K562 (cell line): ENCODE results near the gene CHPF. TPM values are rescaled to one million over a fixed set of nuclear protein-coding genes. Genes with fewer than 3 reads are reported as not detected.

Experiments used
- CAMTA2 ChIP-seq: fragments of 250-450 bp; sonication (Bioruptor Pico); conservative IDR thresholded peaks from 2 replicates; pipeline ENCODE4 v1.5.1; 2022
- CBFA2T2 ChIP-seq: fragments of 450-650 bp; conservative IDR thresholded peaks from 2 replicates; pipeline ENCODE4 v1.6.1; 2017; ENCODE audit warnings: mild to moderate bottlenecking
- E2F1 ChIP-seq: sonication (generic); formaldehyde crosslinking; IDR thresholded peaks from 2 replicates; pipeline ENCODE4 v1.8.1; 2023; ENCODE audit warnings: mild to moderate bottlenecking, missing genetic modification reagents, moderate library complexity
- FUS ChIP-seq: fragments of 200-400 bp; formaldehyde crosslinking; optimal IDR thresholded peaks from 2 replicates; pipeline ENCODE3; 2017; ENCODE audit warnings: low read depth, low read length
- GTF2E2 ChIP-seq: fragments of 200-800 bp; sonication (Bioruptor generic); IDR thresholded peaks from 2 replicates; pipeline ENCODE4 v1.6.1; 2016; ENCODE audit warnings: missing genetic modification characterization, missing compliant biosample characterization
- MAFK ChIP-seq: IDR thresholded peaks from 2 replicates; pipeline ENCODE4 v1.6.1; 2011; ENCODE audit warnings: low read length, improper control_type of control experiment
- MITF ChIP-seq: IDR thresholded peaks from 2 replicates; pipeline ENCODE4 v1.6.1; 2014; ENCODE audit warnings: antibody characterized with exemption
- RBM22 ChIP-seq: fragments of 200-400 bp; formaldehyde crosslinking; IDR thresholded peaks from 2 replicates; pipeline ENCODE4 v1.6.1; 2018; ENCODE audit warnings: low read length, low read depth; ENCODE audit not compliant: poor library complexity, severe bottlenecking
- RREB1 ChIP-seq: fragments of 250-450 bp; sonication (Bioruptor Pico); IDR thresholded peaks from 2 replicates; pipeline ENCODE4 v1.4.0; 2020
- STAG1 ChIP-seq: sonication (generic); formaldehyde crosslinking; IDR thresholded peaks from 2 replicates; pipeline ENCODE4 v1.5.0; 2020; ENCODE audit warnings: missing genetic modification reagents, borderline replicate concordance
- ZNF263 ChIP-seq: sonication (generic); formaldehyde crosslinking; IDR thresholded peaks from 2 replicates; pipeline ENCODE4 v1.8.0; 2022; ENCODE audit warnings: mild to moderate bottlenecking, missing genetic modification reagents, borderline replicate concordance
- ZNF398 ChIP-seq: fragments of 250-450 bp; sonication (Bioruptor Pico); IDR thresholded peaks from 2 replicates; pipeline ENCODE4 v1.8.0; 2021; ENCODE audit warnings: moderate library complexity, mild to moderate bottlenecking, inconsistent platforms
- polyA plus RNA-seq, 8 experiments: library from polyadenylated mRNA; depleted of rRNA in 4 of 8; stranded (reverse) in 5 of 8; unstranded in 3 of 8; fragments of >200 nt; fragmentation: Nextera tagmentation in 2 of 8; fragmentation: Illumina TruSeq in 1 of 8; extraction: Ambion mirVana in 2 of 8; extraction: Trizol in 1 of 8; gene quantifications; 2 replicates each; pipeline versions ENCODE4 v1.2.1 to v1.2.3, GENCODE V29; 2011 to 2014; ENCODE audit warnings: inconsistent platforms in 1 of 8, missing spikeins in 1 of 8
- total RNA-seq, 7 experiments: library from RNA; depleted of rRNA in 6 of 7; stranded (reverse); fragments of >200 nt in 6 of 7; fragmentation: Illumina TruSeq in 2 of 7; extraction: Trizol in 2 of 7; gene quantifications; 2 replicates each; pipeline versions ENCODE4 v1.2.1 to v1.2.3, GENCODE V29; 2011 to 2021; ENCODE audit warnings: low replicate concordance in 1 of 7
- TF ChIP-seq, protein P1 (sequence below): sonication (generic); formaldehyde crosslinking; IDR thresholded peaks from 2 replicates; pipeline ENCODE4 v1.8.1; 2023; ENCODE audit warnings: mild to moderate bottlenecking, missing genetic modification reagents

The CHPF gene
- total and polyA plus RNA-seq, 9 of the 15 experiments (the other 6 are each of a cell fraction or from before 2014, with no cell fraction given), result 0.15 to 57.2 (median 7.9) TPM

DNA sequence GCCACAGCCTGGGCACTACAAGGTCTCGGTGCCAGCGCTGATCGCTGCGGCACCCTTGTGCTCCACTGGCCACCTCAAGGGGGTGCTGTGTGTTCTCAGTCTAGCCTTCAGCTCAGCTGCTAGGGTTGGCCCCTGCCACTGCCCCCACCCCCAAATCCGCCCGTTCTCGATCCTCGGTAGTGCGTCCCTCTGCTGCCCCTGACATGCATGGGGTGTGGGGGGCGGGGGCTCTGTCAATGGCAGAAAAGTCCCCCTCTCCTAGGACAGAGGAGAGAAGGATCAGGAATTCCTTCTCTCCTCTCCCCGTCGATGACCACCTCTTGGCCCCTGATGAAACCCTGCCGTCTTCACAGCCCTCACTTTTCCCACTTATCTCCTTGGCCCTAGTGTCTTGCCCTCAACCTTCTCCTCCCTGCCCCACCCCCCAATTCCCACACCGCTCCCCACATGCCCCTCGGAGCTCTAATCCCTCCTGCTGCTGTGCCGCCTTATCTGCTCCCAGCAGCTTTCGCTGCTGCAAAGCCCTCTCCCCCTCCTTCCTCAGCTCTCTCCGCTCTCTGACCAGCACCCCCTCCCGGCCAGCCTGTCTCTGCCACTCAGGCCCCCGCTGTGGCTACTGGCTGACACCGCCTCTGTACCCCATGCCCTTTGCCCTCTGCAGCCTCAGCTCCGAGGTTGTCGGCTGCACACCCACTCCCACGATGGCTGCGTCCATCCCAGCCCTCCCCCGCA, 33.7 kb downstream of the CHPF start (continued):
- TF ChIP-seq, protein P1, sequence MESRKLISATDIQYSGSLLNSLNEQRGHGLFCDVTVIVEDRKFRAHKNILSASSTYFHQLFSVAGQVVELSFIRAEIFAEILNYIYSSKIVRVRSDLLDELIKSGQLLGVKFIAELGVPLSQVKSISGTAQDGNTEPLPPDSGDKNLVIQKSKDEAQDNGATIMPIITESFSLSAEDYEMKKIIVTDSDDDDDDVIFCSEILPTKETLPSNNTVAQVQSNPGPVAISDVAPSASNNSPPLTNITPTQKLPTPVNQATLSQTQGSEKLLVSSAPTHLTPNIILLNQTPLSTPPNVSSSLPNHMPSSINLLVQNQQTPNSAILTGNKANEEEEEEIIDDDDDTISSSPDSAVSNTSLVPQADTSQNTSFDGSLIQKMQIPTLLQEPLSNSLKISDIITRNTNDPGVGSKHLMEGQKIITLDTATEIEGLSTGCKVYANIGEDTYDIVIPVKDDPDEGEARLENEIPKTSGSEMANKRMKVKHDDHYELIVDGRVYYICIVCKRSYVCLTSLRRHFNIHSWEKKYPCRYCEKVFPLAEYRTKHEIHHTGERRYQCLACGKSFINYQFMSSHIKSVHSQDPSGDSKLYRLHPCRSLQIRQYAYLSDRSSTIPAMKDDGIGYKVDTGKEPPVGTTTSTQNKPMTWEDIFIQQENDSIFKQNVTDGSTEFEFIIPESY, result no peak; the same call in 1 of the 2 replicates
- no peak for TF ChIP-seq ZNF263 (CRISPR knock-in tag)
- no peak for TF ChIP-seq E2F1 (CRISPR knock-in tag)
- no peak for TF ChIP-seq STAG1 (CRISPR knock-in tag)
- TF ChIP-seq CAMTA2, result no peak
- TF ChIP-seq GTF2E2 (tag), result no peak
- TF ChIP-seq MITF, result peak; percentile 13; the same call in 1 of the 2 replicates
- TF ChIP-seq MAFK, result peak; percentile 16; the same call in 1 of the 2 replicates
- no peak for TF ChIP-seq RREB1 (CRISPR knock-in tag)
- no peak for TF ChIP-seq ZNF398 (CRISPR knock-in tag)
- TF ChIP-seq CBFA2T2, result peak; percentile 98
- TF ChIP-seq RBM22, result no peak
- TF ChIP-seq FUS, result no peak
